Ammon's horn (tissue), 1 donor: ENCODE results near the gene RBBP5.
"Not testable (repeated sequence)": the region's sequence is repeated elsewhere in the genome, so short reads cannot be mapped to it uniquely, and the experiment has no call there.

Experiments
- DNase-seq: peaks from one replicate; pipeline ENCODE4 v3.0.0-alpha.2; 2016; ENCODE audit warnings: low spot score

RBBP5 gene

DNA sequence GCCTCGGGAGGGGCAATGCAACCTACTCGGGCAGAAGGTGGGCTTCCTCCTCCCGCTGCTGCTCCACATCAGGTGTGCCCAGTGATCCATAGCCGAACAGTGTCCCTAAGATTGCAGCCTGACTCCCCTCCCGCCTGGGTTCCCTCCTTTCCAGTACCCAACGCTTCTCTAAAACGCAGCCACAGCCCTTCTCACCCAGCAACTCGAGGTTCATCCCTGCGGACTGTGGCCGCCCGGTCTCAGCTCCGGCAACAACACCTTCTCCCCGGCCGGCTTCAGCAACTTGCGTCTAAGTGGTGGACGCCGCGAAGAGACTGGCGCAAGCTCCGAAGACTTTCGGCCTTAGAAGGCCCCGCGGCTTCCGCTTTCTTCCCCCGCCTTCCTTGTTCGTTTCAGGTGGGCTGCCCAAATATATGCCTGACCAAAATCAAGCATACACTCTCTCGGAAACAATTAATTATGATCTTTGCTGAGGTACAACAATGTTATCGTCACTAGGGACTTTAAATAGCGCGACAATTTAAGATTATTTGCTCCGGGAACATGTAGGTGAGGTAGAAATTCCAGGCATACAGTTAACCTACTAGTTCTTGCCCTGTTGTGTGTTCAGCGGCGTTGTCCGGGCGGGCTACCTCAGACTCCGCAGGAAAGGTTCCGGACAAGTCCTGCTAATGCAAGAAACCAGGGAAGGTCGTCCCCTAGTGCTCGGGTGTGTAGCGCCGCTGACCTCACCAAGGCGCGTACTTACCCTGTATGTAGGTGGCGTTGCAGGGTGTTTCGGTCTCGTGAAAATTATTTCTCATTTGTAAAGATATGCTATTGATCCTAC is at the start of gene RBBP5:
TSS of gene RBBP5 (minus strand) at position 319 of the 829 bp plus-strand sequence. CDS start at position 214, 105 bp downstream.
- DNase-seq: peak; percentile 97

GRCh38 chr1:205171369-205171768 is 49.6 kb upstream of the RBBP5 start:
- DNase-seq: no peak

DNA sequence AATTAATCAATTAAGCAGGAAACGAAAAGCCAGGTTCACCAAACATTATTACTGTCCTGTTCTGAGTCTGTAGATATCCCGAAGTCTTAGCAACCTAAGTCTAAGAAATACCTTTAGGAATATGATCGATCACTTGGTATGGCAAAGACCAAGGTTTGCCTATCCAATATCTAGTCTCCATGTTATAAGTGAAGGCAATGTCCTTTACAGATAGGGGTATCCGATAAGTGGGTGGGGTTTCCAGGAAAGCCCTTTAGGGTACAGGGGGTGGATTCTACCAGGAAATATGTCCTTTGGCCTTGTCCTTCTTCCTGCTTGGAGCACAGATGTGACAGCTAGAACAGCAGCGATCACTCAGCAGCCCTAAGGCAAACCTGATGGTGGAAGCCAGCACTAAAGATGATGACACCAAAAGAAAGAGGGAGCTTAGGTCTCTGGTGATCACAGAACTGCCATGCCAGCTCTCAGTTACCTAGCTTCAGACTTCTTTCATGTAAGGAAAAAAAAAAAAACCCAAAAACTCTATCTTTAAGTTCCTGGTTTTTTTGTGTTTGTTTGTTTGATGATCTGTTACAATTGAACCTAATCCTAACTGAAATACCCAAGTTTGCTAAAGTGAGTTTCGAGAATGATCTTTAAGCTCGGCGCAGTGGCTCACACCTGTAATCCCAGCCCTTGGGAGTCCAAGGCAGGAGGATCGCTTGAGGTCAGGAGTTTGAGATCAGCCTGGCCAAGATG is 48.9 kb upstream of the RBBP5 start:
- no peak for DNase-seq

DNA sequence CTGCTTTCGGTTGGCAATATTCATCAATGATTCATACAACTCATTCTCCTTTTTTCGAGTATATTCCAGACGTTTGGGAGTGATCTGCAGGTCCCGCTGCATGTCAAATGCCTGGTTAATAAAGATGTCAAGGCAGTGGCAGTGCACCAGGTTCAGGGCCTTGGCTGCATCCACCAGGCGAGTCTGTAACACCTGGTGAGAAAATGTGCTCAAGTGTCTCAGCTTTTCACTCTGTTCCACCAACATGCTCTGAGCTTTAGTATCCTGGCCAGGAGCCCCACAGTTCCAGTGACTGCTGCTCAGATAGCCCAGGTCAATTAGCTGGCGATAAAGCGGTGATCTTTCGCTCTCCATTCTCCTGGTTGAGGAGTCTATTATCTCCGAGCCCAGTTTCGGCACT is 47.5 kb upstream of the RBBP5 start:
- DNase-seq: no peak

GRCh38 chr1:205168291-205168690 is 46.5 kb upstream of the RBBP5 start:
- no peak for DNase-seq

GRCh38 chr1:205162301-205162700 is 40.5 kb upstream of the RBBP5 start:
- no peak for DNase-seq

- no peak for DNase-seq
Measured at GRCh38 chr1:205161076-205161475, 39.3 kb upstream of the RBBP5 start.

- DNase-seq: no peak
Measured at GRCh38 chr1:205158048-205158616, 36.4 kb upstream of the RBBP5 start.

DNA sequence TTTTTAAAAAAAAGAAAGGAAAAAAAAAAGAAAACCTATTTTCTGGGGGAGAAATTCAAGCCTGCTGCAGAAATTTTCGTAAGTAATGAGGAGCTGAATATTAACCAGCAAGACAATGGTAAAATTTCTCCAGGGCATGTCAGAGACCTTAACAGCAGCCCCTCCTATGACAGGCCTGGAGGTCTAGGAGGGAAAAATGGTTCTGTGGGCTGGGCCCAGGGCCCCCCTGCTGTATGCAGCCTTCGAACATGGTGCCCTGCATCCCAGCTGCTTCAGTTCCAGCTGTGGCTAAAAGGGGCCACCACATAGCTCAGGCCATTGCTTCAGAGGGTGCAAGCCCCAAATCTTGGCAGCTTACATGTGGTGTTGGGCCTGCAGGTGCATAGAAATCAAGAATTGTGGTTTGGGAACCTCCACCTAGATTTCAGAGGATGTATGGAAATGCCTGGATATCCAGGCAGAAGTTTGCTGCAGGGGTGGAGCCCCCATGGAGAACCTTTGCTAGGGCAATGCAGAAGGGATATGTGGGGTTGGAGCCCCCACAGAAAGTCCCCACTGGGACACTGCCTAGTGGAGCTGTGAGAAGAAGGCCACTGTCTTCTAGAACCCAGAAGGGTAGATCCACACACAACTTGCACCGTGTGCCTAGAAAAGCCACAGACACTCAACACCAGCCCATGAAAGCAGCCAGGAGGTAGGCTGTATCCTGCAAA is 34.0 kb upstream of the RBBP5 start:
- DNase-seq: not testable (repeated sequence)

DNA sequence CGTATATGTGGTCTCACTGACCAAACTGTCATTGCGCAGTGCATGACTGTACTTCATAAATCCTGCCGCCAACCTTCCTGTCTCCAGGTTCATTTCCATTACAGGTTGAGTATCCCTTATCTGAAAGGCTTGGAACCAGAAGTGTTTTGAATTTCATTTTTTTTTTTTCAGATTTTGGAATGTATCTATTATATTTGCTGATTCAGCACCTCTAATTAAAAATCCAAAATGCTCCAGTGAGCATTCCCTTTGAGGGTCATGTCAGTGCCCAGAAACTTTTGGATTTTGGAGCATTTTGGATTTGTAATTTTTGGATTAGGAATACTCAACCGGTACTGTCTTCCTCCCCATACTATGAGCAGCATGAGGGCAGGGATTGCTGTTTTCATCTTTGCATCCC is 30.7 kb upstream of the RBBP5 start:
- DNase-seq: no peak

- DNase-seq: no peak
Measured at GRCh38 chr1:205150651-205151428, 29.1 kb upstream of the RBBP5 start.

GRCh38 chr1:205147191-205147835 is 25.5 kb upstream of the RBBP5 start:
- DNase-seq: no peak

GRCh38 chr1:205144751-205145150 is 23.0 kb upstream of the RBBP5 start:
- no peak for DNase-seq

DNA sequence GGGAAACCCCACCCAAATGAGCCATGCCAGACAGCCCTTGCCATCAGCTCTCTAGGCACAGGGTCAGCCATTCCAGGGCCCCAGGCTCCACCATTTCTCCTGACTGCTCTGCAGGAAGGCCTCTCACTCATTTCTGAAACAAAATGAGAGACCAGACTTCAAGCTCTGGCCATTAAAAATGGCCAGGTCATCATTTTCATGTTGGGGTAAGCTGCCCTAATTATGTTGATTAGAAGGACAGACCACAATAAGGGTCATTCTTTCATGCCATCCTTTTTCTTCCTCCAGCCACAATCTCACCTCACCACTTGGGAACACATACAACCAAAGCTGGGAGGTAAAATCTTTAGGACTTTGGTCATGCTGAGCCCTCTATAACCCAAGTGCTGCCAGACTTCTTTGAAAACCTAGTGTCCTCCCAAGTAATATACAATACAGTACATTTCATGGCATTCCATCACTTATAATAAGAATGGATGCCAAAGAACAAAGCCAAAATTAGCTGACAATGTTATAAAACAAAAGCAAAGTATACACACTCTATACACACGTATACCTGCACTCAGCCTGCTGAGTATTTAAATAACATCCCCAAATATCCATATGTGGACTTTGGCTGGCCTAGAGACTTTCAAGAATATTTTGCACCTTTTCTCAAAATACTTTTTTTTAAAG is 22.4 kb upstream of the RBBP5 start:
- no peak for DNase-seq

- DNase-seq: no peak
Measured at GRCh38 chr1:205142102-205142469, 20.3 kb upstream of the RBBP5 start.

DNA sequence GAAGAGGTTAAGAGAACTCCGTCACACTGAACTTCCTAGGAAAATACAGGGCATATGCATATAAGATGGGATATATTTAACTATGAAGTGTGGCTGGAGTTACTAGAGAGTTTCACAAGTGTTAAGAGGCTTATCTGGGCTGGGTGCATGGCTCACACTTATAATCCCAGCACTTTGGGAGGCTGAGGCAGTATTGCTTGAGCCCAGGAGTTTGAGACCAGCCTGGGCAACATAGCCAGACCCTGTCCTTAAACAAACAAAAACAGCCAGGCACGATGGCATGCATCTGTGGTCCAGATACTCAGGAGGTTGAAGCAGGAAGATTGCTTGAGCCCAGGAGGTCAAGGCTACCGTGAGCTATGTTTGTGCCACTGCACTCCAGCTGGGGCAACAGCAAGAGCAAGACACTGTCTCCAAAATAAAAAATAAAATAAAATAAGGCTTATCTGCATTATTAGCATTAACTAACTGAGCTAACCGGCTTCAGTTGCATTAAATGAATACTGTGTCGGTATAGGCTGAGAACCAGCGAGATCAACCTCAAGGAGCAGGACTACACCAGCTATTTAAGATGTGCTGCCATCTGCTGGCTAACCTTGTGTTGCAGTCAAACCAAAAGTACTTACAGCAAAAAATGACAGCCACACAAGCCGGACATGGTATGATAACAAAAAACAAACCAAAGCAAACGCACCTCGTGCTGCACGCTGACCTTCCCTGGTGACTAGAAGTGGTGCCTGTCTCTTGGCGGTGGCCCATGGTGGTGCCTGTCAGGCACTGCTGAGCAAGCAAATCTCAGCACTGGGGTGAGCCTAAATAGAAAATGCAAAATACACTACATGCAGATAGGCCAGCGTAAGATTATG is 19.7 kb upstream of the RBBP5 start:
- peak; percentile 94 for DNase-seq

DNA sequence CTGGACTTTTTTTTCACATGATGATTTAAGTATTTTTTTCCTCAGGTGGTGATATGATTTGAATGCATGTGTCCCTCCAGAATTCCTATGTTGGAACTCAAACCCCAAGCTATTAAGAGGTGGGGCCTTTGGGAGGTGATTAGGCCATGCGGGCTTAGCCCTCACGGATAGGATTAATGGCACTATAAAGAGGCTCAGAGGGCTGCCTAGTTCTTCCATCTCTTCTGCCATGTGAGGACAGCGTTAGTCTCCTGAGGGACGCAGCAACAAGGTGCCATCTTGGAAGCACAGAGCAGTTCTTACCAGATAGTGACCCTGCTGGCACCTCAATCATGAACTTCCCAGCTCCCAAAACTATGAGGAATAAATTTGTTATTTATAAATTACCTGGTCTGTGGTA is 18.3 kb upstream of the RBBP5 start:
- DNase-seq: no peak

DNA sequence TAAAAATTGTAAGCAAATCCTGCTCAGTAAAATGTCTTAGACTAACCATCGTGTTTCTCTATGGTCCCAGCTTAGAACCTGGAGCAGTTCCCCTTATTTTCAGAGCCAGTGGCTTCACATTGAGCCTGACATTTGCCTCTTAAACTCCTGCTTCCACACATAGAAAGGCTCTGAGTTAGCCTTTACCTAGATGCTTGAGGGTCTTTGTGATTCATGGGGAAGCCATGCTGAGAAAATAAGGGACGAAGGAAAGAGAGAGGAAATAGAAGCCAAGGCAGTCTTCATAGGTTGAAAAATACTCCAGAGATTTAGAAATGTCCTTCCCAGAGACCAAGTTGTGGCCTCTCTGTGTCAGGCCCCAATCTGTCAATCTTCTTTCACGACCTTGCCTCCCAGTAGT is 16.1 kb upstream of the RBBP5 start:
- no peak for DNase-seq

- no peak for DNase-seq
Measured at GRCh38 chr1:205133287-205133686, 11.5 kb upstream of the RBBP5 start.
